HTR-8/SVneo (cell line): ENCODE results near the gene KIF25.
"Not testable (repeated sequence)": the region's sequence is repeated elsewhere in the genome, so short reads cannot be mapped to it uniquely, and the experiment has no call there.

Source experiments
- DNase-seq: peaks from one replicate; pipeline ENCODE4 v3.0.0; 2011; ENCODE audit warnings: low spot score, mixed read lengths; ENCODE audit not compliant: insufficient read length
- FAIRE-seq: peaks from 2 replicates; lab custom pipeline; 2011; peaks lifted over from hg19 to GRCh38; lab: Jason Lieb, UNC

KIF25 gene

DNA sequence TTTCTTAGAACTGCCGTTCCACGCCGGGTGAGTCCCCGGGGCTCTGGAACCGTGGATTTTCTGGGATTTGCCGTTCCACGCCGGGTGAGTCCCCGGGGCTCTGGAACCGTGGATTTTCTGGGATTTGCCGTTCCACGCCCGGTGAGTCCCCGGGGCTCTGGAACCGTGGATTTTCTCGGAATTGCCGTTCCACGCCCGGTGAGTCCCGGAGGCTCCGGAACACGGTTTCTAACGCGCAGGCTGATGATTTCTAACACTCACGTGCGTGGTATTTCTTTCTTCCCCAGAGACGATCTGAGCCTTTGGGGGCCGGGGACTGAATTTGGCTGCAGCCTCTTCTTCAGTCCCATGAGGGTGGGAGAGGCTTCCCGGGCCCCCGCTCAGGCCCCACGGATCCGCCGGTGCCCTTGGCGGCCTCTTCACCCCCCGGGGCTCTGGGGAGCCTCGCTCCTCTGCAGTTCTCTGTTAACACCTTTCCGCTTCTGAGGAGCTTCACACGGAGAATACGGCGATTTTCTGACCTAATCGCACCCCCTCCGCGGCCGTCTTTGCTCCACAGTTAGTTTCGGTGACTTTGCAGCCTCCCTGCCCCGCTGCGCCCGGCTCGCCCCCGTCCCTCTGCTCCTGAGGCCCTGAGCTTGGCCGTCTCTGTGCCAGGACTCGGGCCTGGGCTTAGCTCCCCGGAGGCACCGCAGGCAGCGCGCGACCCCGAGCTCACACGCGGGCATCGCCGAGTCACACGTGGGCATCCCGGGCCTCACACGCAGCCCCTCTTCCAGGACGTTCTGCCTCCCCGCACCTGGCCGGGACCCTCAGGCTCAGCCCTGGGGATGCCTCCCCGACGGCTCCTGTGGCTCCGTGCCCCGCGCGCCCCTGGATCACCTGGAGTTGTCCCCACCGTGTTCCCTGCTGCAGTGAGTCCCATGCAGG lies 7.2 kb upstream of the KIF25 start:
- no peak for DNase-seq
- FAIRE-seq = no peak

DNA sequence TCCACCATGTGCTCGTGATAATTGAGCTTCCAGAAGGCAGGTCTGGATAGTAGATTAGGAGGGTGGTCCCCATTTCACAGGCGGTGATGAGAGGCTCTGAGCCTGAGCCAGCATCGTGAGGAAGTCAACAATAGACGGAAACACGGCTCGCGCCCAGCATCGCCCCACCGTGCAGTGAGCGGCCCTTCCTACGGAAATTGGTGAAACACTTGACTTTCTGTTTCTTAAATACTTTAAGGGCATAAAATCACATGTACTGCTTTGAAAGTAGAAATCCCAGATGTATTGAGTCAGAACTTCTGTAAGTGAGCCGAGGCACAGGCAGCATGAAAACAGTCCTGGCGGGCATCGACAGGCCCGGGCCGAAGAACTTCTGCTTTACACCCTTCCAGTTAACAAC lies 4.3 kb upstream of the KIF25 start:
- FAIRE-seq = no peak
- DNase-seq = no peak

DNA sequence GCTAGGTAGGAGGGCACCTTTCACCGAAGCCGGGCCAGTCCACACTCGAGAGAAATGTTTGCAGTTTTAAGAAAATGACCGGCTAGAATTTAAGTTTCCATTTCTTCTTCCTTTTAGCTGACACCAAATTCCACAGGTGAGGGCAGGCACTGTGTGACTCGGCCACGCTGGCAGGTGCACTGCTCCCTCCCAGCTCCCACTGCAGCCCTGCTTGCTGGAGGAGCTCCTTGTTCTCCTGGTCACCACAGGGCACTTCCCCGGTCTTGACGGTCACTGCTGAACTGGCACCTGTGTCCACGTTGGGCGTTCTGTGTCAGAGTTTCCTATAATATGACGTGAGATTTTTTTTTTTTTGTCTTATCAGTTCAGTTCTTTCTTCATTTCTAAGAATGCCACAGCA lies 3.6 kb upstream of the KIF25 start:
- DNase-seq = no peak
- FAIRE-seq = no peak

DNA sequence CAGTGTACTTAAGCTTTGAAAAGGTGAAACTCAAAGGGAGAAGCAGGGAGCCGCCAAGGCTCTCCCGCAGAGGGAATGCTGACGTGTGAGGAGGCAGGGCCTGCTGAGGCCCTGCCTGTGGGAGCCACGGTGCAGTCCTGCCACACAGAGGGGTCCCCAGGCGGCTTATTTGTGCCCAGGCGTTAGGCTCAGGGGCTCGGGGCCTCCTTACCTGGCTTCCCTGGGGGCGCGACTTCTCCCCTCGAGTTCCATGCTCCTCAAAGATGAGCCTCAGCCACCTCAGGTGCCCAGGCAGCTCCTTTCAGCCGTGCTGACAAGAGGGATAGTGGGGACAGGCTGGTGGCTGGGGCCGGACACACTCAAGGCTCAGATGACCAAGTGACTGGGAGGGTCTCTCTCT lies 2.2 kb upstream of the KIF25 start:
- DNase-seq (no peak), FAIRE-seq (no peak)

DNA sequence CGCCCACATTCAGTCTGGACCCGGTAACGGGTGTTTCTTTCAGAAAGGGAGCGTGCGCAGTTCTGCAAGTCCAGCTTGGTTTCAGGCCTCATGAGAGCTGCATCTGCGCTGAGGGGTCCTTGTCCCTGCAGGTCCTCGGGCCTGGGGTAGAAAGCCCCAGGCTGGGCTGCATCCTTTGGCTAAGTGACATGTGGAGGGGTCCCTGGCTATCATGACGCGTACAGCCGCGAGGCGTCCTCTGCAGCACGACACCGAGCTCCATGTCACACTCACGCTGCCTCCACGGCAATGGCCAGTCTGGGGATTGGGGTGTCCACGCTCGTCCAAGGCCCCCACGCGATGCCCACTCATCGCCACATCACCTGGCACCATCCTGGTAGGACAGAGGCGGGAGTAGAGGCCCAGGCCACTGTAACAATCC lies 1.7 kb upstream of the KIF25 start:
- FAIRE-seq (no peak), DNase-seq (no peak)

DNA sequence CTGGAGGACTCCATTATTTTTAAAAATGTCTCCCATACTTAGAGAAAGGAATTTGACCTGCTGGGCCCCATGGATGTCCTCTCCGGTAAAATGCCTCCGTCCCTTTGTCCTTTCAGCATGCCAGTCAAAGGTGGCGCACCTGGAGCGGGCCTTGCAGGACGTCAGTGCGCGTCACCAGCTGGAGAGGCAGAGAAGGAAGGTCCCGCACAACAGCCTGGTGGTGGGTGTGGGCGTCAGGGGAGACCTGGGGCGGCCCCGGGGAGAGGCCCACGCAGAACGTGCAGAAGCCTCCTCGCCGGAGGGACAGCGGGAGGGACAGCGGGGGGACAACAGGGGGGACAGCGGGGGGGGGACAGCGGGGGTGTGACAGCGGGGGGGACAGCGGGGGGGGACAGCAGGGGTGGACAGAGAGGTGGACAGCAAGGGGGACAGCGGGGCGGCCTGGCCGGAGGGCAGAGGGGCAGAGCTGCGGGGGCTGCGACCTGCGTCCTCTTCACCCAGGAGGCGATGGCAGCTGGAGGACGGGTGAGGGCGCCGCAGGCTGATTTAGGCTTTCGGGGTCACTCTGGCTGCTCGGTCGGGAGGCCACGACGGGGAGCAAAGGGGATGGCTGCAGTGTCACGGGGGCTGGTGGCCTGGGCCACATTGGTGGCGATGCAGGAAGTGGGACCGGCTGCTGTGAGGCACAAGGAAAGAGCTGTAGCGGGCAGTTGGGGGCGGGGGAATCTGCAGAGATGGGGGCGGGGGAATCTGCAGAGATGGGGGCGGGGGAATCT lies 859 bp upstream of the KIF25 start:
- DNase-seq = no peak
- no peak for FAIRE-seq

DNA sequence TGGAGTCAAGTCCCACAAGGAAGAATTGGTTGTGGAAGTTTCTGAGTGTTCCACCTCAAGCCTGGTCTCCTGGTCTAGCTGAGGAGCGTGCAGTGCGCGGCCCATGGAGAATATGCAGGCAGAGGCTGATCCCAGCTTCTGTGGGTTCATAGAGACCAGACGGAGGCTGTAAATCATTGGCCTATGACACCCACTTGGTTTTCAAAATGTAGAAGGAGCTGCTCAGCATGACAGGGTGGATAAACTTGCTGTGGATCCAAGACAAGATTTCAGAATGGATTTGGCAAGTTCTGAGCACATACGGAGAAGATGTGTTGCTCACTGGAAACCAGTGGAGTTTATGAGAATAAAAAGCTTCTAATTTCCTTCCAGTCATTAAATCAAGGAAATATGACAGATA lies 744 bp downstream of the KIF25 start:
- FAIRE-seq (no peak), DNase-seq (no peak)

DNA sequence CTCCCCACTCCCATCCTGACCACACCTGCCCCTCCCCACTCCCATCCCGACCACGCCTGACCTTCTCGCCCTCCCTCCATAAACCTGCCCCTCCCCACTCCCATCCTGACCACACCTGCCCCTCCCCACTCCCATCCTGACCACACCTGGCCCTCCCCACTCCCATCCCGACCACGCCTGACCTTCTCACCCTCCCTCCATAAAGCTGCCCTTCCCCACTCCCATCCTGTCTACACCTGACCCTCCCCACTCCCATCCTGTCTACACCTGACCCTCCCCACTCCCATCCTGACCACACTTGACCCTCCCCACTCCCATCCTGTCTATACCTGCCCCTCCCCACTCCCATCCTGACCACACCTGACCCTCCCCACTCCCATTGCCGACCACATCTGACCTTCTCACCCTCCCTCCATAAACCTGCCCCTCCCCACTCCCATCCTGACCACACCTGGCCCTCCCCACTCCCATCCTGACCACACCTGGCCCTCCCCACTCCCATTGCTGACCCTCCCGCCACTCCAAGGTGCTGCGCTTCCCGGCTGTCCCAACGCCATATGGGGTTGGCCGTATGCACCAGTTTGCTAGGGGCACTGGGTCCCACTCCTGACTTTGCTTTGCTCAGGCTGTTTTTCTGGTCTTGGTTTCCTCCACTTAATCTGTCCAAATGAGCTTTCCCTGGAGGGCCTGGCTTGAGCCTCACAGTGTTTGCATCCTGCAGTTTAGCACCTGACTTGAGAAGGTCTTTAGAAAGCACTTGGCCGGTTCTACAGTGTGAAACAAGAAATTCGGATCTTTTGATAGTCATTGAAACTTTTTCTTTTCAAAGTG lies 2.9 kb downstream of the KIF25 start:
- no peak for FAIRE-seq
- no peak for DNase-seq

DNA sequence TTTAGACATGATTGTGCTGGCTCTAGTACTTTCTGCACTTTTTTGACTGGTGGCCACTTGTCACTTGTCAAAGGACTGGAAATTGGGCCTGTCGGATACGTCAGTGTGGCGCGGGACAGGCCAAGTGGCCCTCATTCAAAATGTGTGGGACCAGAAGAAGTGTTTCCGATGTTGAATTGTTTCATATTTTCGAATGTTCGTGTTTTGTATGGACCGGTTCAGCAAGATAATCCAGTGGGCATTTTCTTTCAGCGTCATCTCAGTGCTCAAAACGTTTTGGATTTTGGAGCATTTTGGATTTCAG lies 3.5 kb downstream of the KIF25 start:
- DNase-seq = no peak

DNA sequence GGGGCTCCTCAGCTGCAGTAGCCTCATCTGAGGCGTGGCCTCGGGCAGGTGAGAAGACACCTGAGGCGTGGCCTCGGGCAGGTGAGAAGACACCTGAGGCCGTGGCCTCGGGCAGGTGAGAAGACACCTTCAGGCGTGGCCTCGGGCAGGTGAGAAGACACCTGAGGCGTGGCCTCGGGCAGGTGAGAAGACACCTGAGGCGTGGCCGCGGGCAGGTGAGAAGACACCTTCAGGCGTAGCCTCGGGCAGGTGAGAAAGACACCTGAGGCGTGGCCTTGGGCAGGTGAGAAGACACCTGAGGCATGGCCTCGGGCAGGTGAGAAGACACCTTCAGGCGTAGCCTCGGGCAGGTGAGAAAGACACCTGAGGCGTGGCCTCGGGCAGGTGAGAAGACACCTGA lies 4.0 kb downstream of the KIF25 start:
- not testable (repeated sequence) for FAIRE-seq

More for the DNA sequence above, 3.5 kb downstream of the KIF25 start:
- FAIRE-seq = no peak

DNA sequence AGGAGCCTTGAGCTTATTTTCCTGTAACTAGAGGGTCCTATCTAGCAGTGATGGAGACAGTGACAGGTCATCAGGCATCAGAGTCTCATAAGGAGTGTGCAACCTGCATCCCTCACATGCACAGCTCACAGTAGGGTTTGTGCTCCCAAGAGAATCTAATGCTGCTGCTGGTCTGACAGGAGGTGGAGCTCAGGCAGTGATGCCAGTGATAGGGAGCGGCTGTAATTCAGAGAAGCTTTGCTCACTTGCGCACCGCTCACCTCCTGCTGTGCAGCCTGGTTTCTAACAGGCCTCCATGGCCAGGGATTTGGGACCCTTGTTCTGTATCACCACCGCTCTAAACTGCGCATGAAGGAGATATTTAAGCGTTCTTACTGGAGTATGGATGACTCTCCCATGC lies 5.3 kb downstream of the KIF25 start:
- FAIRE-seq = no peak
- DNase-seq = no peak

More for the DNA sequence above, 4.0 kb downstream of the KIF25 start:
- not testable (repeated sequence) for DNase-seq

DNA sequence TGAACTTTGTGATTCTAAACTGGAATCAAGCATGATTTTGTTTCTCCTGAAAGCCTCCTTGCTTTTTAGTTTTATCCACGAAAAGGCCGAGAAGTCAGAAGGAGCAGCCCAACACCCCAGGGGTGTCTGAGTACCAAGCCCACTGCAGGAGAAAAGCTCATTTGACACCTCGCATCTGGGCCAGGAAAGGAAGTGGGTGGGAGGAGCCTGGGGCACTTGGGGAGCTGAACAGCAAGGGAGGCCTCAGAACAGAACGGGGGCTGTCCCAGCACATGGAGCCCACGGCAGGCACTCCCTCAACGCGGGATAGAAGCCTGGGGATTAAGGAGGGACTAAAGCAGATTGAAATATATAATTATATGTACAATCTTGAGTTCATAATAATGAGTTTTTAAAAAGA lies 6.6 kb downstream of the KIF25 start:
- DNase-seq (no peak), FAIRE-seq (no peak)

DNA sequence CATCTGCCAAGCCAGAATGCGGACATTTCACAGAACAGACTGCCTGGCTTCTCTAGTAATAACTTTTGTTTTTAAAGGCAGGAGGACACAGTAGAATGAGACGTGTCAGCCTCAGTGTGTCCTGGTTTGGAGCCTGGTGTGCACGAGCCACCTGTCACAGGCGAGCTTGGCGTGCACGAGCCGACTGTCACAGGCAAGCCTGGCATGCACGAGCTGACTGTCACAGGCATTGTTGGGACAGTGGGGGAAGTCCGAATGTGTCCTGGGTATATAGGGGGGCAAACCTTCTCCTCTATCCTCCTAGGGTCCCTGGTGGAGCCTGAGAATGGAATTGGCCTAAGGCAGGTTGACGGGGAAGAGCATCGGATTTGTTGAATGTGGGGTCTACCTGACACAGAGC lies 7.5 kb downstream of the KIF25 start:
- DNase-seq (no peak), FAIRE-seq (no peak)

DNA sequence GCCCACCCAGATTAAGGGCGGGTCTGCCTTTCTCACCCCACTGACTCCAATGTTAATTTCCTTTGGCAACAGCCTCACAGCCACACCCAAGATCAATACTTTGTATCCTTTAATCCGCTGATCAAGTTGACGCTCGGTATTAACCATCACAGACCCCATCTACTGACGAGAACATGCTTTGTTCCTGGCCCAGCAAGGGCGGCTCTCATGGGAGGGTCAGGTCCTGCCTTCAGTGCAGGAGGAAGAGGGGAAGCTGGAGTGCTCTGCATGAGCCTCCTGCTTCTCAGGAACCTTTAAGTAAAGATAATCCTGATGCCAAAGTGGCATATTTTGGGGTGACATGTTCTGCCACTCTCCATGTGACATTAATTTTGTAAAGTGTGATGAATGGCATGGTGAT lies 8.3 kb downstream of the KIF25 start:
- FAIRE-seq = no peak

DNA sequence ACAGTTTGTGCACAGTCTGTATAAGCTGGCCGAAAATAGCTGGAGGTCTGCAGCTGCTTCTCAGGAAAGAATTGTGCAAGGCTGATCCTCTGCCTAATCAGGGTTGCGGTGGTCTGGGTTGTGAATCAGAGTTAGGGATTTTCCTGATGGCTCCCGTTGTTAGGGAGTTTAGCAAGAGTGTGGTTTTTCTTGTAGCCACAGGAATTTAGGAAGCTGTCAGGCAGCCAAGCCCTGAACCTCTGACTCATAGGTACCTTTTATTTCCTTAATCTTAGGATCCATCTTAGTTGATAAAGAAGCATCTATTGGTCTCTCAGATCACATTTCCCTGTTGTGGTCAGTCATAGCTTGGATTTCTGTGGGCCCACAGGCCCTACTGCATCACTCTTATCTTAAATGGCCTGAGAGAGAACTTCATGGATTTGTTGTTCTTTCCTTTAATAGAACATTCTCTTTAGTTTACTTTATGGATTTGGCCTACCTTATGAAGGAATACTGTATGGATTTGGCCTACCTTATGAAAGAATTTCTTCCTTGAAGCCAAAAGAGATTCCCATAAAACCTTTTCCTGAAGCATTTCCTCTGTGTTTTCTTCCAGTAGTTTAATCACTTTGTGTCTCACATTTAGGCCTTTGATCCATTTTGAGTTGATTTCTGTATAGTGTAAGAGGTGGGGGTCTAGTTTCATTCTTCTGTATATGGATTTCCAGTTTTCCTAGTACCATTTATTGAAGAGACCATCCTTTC lies 10.3 kb downstream of the KIF25 start:
- DNase-seq = peak; percentile 74
- peak; percentile 63 for FAIRE-seq

More for the DNA sequence above, 8.3 kb downstream of the KIF25 start:
- no peak for DNase-seq

DNA sequence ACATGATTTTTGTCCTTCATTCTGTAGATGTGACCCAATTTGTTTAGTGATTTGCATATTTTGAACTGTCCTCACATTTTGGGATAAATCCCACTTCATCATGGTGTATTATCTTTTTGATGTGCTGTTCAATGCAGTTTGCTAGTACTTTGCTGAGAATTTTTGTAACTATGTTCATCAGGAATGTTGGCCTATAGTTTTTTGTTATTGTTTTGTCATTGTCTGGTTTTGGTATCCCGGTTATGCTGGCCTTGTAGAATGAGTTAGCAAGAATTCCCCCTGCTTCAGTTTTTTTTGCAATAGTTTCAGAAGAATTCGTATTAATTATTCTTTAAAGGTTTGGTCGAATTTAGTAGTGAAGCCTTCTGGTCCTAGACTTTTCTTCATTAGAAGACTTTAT lies 11.9 kb downstream of the KIF25 start:
- no peak for DNase-seq
- no peak for FAIRE-seq

DNA sequence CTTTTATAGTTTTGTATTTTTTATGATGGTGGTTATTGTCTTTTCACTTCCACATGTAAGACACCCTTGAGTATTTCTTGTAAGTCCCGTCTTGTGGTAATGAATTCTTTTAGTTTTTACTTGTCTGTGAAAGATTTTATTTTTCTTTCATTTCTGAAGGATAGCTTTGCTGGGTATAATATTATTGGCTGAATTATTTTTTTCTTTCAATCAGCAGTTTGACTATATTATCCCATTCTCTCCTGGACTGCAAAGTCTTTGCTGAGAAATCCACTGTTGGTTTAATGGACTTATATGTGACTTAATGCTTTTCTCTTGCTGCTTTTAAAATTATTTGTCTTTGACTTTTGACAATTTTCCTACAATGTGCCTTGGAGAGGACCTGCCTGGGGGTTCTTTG lies 13.8 kb downstream of the KIF25 start:
- DNase-seq (no peak), FAIRE-seq (no peak)

DNA sequence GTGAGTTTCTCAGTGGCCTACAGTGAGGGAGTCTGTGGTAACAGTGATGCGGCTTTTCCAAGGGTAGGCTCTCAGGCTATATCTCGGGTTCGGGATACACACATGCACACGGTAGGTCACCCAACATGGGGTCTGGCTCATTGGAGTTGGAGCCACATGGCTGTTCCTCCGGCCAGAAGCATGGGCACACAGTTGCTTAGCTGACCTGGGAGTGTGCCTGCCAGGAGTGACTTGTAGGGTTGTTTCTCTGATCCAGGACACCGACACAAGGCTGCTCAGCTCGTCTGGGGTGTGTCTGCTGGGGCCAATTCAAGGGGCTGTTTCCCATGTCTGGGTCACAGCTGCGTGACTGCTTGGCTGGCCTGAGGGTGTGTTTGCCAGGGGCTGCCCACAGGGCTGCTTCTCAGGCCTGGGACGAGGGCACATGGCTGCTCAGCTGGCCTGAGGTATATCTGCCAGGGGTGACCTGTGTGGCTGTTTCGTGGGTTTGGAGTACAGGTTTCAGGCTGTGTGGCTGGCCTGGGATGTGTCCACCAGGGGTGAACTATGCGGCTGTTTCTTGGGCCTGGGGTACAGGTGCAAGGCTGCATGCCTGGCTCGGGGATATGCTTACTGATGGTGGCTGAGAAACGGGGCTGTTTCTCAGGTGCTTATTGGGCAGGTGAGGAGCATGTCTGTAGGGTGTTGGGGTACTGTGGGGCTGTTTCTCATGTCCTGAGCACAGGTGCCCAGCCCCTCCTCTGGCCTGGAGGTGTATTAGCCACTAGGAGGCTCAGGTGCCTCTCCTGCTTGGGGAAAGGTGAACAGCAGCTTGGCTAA lies 15.2 kb downstream of the KIF25 start:
- no peak for DNase-seq
- FAIRE-seq = no peak

DNA sequence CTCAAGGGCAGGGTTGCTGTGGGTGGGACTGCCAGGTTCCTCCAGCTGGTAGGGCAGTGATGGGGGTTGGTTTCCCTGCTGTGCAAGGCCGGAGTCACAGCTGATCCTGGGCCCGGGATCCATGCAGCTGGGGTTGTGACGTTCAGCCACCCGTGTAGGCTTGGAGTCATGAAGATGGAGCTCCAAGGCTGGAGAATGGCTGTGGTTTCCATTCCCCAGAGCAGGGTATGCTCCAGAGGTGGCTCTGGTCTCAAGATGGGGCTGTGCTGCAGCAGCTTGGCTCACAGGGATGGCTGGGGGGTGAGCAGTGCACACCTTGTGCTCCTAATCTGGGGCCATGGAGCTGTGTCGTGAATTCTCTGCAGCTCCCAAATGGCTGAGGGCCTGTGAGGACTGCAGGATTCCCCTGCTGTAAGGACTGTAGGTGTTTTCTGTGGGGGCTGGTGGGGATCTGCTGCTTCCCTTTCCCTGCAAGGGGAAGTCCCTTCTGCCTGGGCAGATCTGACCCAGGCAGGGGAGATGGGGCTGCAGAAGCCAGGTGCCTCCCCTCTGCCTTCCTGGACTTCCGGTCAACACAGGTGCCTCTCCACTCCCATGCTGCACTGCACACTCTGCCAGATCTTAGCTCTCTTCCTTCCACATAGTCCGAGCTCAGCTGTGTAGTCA lies 15.9 kb downstream of the KIF25 start:
- FAIRE-seq (no peak), DNase-seq (no peak)
